ENCODE measurements around the gene DHRS4L2. TPM values are rescaled to one million over a fixed set of nuclear protein-coding genes. Genes with fewer than 3 reads are reported as not detected.
"Not testable (repeated sequence)": the region's sequence is repeated elsewhere in the genome, so short reads cannot be mapped to it uniquely, and the experiment has no call there.

Gene DHRS4L2
- total RNA-seq, 1 experiment from 2014 or later, result 4.9 TPM

GRCh38 chr14:24049002-24049401, 60.3 kb downstream of the DHRS4L2 start:
- not testable (repeated sequence) for H3K27ac ChIP-seq; H3K4me3 ChIP-seq; H3K9me3 ChIP-seq (replicated peaks); H3K36me3 ChIP-seq; DNase-seq (ENCODE audit: low read depth in 1 of 2, low spot score in 2 of 2)
- Histone ChIP-seq H3K27me3 (replicated peaks) (peaks cover 15% of the 10 kb centered on the region), H3K4me1 (replicated peaks) (peaks cover 11% of the 10 kb centered on the region)

- DNase-seq (ENCODE audit: low read depth in 1 of 2, low spot score in 2 of 2); H3K27ac ChIP-seq; H3K4me3 ChIP-seq; H3K36me3 ChIP-seq; H3K9me3 ChIP-seq (replicated peaks): not testable (repeated sequence)
- peaks cover 15% of the 10 kb centered on the region for H3K27me3 ChIP-seq (replicated peaks)
- peaks cover 11% of the 10 kb centered on the region for H3K4me1 ChIP-seq (replicated peaks)
These were observed 62.0 kb downstream of the DHRS4L2 start for GRCh38 chr14:24050753-24051152.

- Histone ChIP-seq H3K9me3 (replicated peaks) (0 out of 2 replicates have a peak, but pooled peaks cover 2% of the 10 kb centered on the region), H3K4me3 (peak overlapping the region; percentile 28), H3K27ac (no peak overlapping the region), H3K27me3 (replicated peaks) (peaks cover 15% of the 10 kb centered on the region), H3K36me3 (no peaks in the 10 kb centered on the region), H3K4me1 (replicated peaks) (peaks cover 11% of the 10 kb centered on the region)
- peak in 1 of 2 experiments; percentile 35 for DNase-seq (ENCODE audit: low read depth in 1 of 2, low spot score in 2 of 2)
These were observed 62.6 kb downstream of the DHRS4L2 start for GRCh38 chr14:24051176-24051788.

GRCh38 chr14:24051789-24052655, 63.3 kb downstream of the DHRS4L2 start, which contains the start of gene CARMIL3:
Gene CARMIL3, plus strand, starts transcription at chr14:24052009. Its CDS starts 145 bp downstream, at chr14:24052154.
- H3K27ac ChIP-seq, result no peak within 1 kb of the TSS
- 0 out of 2 replicates have a peak, but pooled peaks cover 2% of the 10 kb centered on the region for H3K9me3 ChIP-seq (replicated peaks)
- peaks cover 15% of the 10 kb centered on the region for H3K27me3 ChIP-seq (replicated peaks)
- peak; percentile 22 to 54 for DNase-seq (ENCODE audit: low read depth in 1 of 2, low spot score in 2 of 2)
- H3K4me1 ChIP-seq (replicated peaks), result peaks cover 11% of the 10 kb centered on the region
- no peaks in the 10 kb centered on the region for H3K36me3 ChIP-seq
- peak within 1 kb of the TSS; percentile 28 for H3K4me3 ChIP-seq

- Histone ChIP-seq H3K36me3 (no peaks in the 10 kb centered on the region), H3K4me1 (replicated peaks) (peaks cover 11% of the 10 kb centered on the region), H3K4me3 (no peak overlapping the region), H3K9me3 (replicated peaks) (0 out of 2 replicates have a peak, but pooled peaks cover 2% of the 10 kb centered on the region), H3K27me3 (replicated peaks) (peaks cover 15% of the 10 kb centered on the region), H3K27ac (no peak overlapping the region)
- DNase-seq (ENCODE audit: low read depth in 1 of 2, low spot score in 2 of 2), result no peak
These were observed 64.2 kb downstream of the DHRS4L2 start for GRCh38 chr14:24052656-24053547.

GRCh38 chr14:24053548-24054323, 65.0 kb downstream of the DHRS4L2 start:
- H3K4me1 ChIP-seq (replicated peaks), result peaks cover 11% of the 10 kb centered on the region
- no peak for DNase-seq (ENCODE audit: low read depth in 1 of 2, low spot score in 2 of 2)
- H3K4me3 ChIP-seq, result no peak overlapping the region
- peaks cover 15% of the 10 kb centered on the region for H3K27me3 ChIP-seq (replicated peaks)
- no peak overlapping the region for H3K27ac ChIP-seq
- H3K9me3 ChIP-seq (replicated peaks), result 0 out of 2 replicates have a peak, but pooled peaks cover 2% of the 10 kb centered on the region
- no peaks in the 10 kb centered on the region for H3K36me3 ChIP-seq

- no peak overlapping the region for H3K4me3 ChIP-seq
- peaks cover 15% of the 10 kb centered on the region for H3K27me3 ChIP-seq (replicated peaks)
- no peaks in the 10 kb centered on the region for H3K36me3 ChIP-seq
These were observed 65.6 kb downstream of the DHRS4L2 start for GRCh38 chr14:24054324-24054641.

GRCh38 chr14:24054646-24055045, 65.9 kb downstream of the DHRS4L2 start:
- DNase-seq (ENCODE audit: low read depth in 1 of 2, low spot score in 2 of 2), result no peak
- 0 out of 2 replicates have a peak, but pooled peaks cover 2% of the 10 kb centered on the region for H3K9me3 ChIP-seq (replicated peaks)
- H3K27me3 ChIP-seq (replicated peaks), result peaks cover 15% of the 10 kb centered on the region
- H3K4me1 ChIP-seq (replicated peaks), result peaks cover 11% of the 10 kb centered on the region
- H3K27ac ChIP-seq, result no peak overlapping the region
- no peaks in the 10 kb centered on the region for H3K36me3 ChIP-seq
- H3K4me3 ChIP-seq, result no peak overlapping the region

More at GRCh38 chr14:24054324-24054641, 65.6 kb downstream of the DHRS4L2 start:
- peaks cover 11% of the 10 kb centered on the region for H3K4me1 ChIP-seq (replicated peaks)
- H3K27ac ChIP-seq, result no peak overlapping the region
- 0 out of 2 replicates have a peak, but pooled peaks cover 2% of the 10 kb centered on the region for H3K9me3 ChIP-seq (replicated peaks)
- DNase-seq (ENCODE audit: low read depth in 1 of 2, low spot score in 2 of 2), result no peak

Other genes with a start within 250 kb of the DHRS4L2 start
- gene DHRS4, start 35.2 kb upstream of the DHRS4L2 start, total RNA-seq (2014; rRNA removed; shearing (Covaris generic)), result 42.8 and 58.2 TPM in 2 replicates
- not detected in 2 replicates for gene CARMIL3, start 63.1 kb downstream of the DHRS4L2 start, total RNA-seq (2014; rRNA removed; shearing (Covaris generic))
- not detected in 2 replicates for gene CPNE6, start 82.6 kb downstream of the DHRS4L2 start, total RNA-seq (2014; rRNA removed; shearing (Covaris generic))
- 4.8 and 5.3 TPM in 2 replicates for gene PCK2, start 105.4 kb downstream of the DHRS4L2 start, total RNA-seq (2014; rRNA removed; shearing (Covaris generic))
- 43.1 and 44.0 TPM in 2 replicates for gene DCAF11, start 125.8 kb downstream of the DHRS4L2 start, total RNA-seq (2014; rRNA removed; shearing (Covaris generic))
- gene NRL, start 126.0 kb downstream of the DHRS4L2 start, total RNA-seq (2014; rRNA removed; shearing (Covaris generic)), result 1.4 TPM in 1 of 2 replicates, not detected in the other
- 1.8 TPM in 1 of 2 replicates, not detected in the other for gene FITM1, start 141.7 kb downstream of the DHRS4L2 start, total RNA-seq (2014; rRNA removed; shearing (Covaris generic))
- 168 and 199 TPM in 2 replicates for gene PSME1, start 147.3 kb downstream of the DHRS4L2 start, total RNA-seq (2014; rRNA removed; shearing (Covaris generic))
- 11.1 and 24.5 TPM in 2 replicates for gene EMC9, start 152.7 kb downstream of the DHRS4L2 start, total RNA-seq (2014; rRNA removed; shearing (Covaris generic))
- 161 and 167 TPM in 2 replicates for gene PSME2, start 157.7 kb downstream of the DHRS4L2 start, total RNA-seq (2014; rRNA removed; shearing (Covaris generic))
- 40.3 and 135 TPM in 2 replicates for gene RNF31, start 158.6 kb downstream of the DHRS4L2 start, total RNA-seq (2014; rRNA removed; shearing (Covaris generic))
- 21.8 and 24.3 TPM in 2 replicates for gene IRF9, start 172.3 kb downstream of the DHRS4L2 start, total RNA-seq (2014; rRNA removed; shearing (Covaris generic))
- 0.47 and 6.8 TPM in 2 replicates for gene REC8, start 183.2 kb downstream of the DHRS4L2 start, total RNA-seq (2014; rRNA removed; shearing (Covaris generic))
- 25.1 and 27.6 TPM in 2 replicates for gene IPO4, start 199.9 kb downstream of the DHRS4L2 start, total RNA-seq (2014; rRNA removed; shearing (Covaris generic))
- gene TM9SF1, start 206.5 kb downstream of the DHRS4L2 start, total RNA-seq (2014; rRNA removed; shearing (Covaris generic)), result 60.3 and 60.5 TPM in 2 replicates
- gene TSSK4, start 216.8 kb downstream of the DHRS4L2 start, total RNA-seq (2014; rRNA removed; shearing (Covaris generic)), result not detected in 2 replicates
- 23.0 and 29.9 TPM in 2 replicates for gene CHMP4A, start 224.6 kb downstream of the DHRS4L2 start, total RNA-seq (2014; rRNA removed; shearing (Covaris generic))
- gene MDP1, start 227.1 kb downstream of the DHRS4L2 start, total RNA-seq (2014; rRNA removed; shearing (Covaris generic)), result 13.6 and 30.8 TPM in 2 replicates
- 234 and 316 TPM in 2 replicates for gene NEDD8, start 243.4 kb downstream of the DHRS4L2 start, total RNA-seq (2014; rRNA removed; shearing (Covaris generic))
- gene GMPR2, start 244.0 kb downstream of the DHRS4L2 start, total RNA-seq (2014; rRNA removed; shearing (Covaris generic)), result 46.1 and 64.8 TPM in 2 replicates

Data from SJSA1 (cell line).